ENCODE data around the gene SELPLG. TPM values are rescaled to one million over a fixed set of nuclear protein-coding genes. Genes with fewer than 3 reads are reported as not detected.

Gene SELPLG
- total and polyA plus RNA-seq, 2 of the 4 experiments (the other 2 are of a cell fraction), result 3.2 to 10.8 TPM

DNA sequence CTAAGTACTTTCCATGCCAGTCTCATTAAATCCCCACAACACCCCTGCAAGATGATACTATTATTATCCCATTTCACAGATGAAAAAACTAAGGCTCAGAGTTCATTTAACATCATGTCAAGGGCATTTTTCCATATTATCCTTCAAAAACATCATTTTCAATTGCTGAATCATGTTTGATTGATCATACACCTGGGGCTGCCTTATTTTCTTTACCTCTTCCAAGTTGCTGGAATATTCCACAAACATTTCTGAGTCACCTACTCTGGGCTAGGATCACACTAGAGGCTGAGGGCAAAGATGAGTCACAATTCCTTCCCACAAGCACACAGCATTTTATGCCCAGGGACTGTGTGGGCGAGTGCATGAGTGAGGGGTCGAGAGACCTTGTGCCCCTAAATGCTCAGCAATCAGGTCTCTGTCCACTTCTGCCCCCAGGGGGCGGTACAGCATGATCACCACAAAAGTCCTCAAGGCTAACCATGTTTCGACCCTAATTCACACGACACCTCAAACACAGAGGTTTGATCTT is 21.7 kb downstream of the SELPLG start:
- WGBS, 2 experiments (ENCODE audit: extremely low coverage in 2 of 2, insufficient read length in 1 of 2), result no CpG with 5 or more reads among the region's 5 CpGs
- DNase-seq, result peak; percentile 89
- peaks cover 0 to 5% of the 10 kb centered on the region in 2 experiments; a peak in 1 of 4 replicates for H3K79me1 ChIP-seq (ENCODE audit: low read depth in 1 of 2, low read length in 2 of 2)
- peak overlapping the region; percentile 65 for H3K23ac ChIP-seq (ENCODE audit: low read depth, low read length)
- H2BK5ac ChIP-seq (ENCODE audit: low read depth, low read length, poor library complexity, severe bottlenecking), result peak overlapping the region; percentile 36
- POLR2A ChIA-PET (ENCODE audit: unreplicated experiment), result no interaction called here
- peak overlapping the region; percentile 85 for H3K4ac ChIP-seq (ENCODE audit: low read depth, low read length)
- H3K9me1 ChIP-seq (ENCODE audit: insufficient read depth, low read length), result peaks cover 4% of the 10 kb centered on the region; the same call in 1 of the 2 replicates
- peak overlapping the region; percentile 71 for H2AFZ ChIP-seq (replicated peaks; ENCODE audit: low read length, poor library complexity)
- no peak overlapping the region for H3K4me3 ChIP-seq (ENCODE audit: insufficient read depth, low read depth, low read length)
- peak overlapping the region; percentile 93 for H2BK120ac ChIP-seq (ENCODE audit: low read depth, low read length)
- H3K18ac ChIP-seq (ENCODE audit: low read depth, low read length), result 0 out of 2 replicates have a peak overlapping the region, but pooled peaks have one; percentile 5
- no peak overlapping the region; the same call in 1 of the 2 replicates for H4K5ac ChIP-seq (ENCODE audit: low read depth, low read length)
- CTCF ChIA-PET, result no interaction called here
- H2AK5ac ChIP-seq (ENCODE audit: low read depth, low read length), result peak overlapping the region; percentile 14
- peak; percentile 55 for ATAC-seq (ENCODE audit: low read depth)
- H4K91ac ChIP-seq (ENCODE audit: insufficient read depth, low read depth, low read length), result no peak overlapping the region; the same call in 1 of the 2 replicates
- H3K9ac ChIP-seq (ENCODE audit: low read depth, low read length), result no peak overlapping the region
- no peak overlapping the region for H3K4me2 ChIP-seq (ENCODE audit: low read depth, low read length)
- no peak overlapping the region for H3K56ac ChIP-seq (ENCODE audit: extremely low read depth, insufficient read depth, low read length)
- H3K36me3 ChIP-seq (ENCODE audit: control insufficient read depth, insufficient read depth, low read length), result no peaks in the 10 kb centered on the region
- H3K27me3 ChIP-seq (ENCODE audit: control insufficient read depth, insufficient read depth, low read length), result no peaks in the 10 kb centered on the region
- H3K9me3 ChIP-seq (ENCODE audit: control insufficient read depth, insufficient read depth, low read length), result peaks cover 3% of the 10 kb centered on the region; the same call in 1 of the 2 replicates
- in situ Hi-C loops (cut with MboI; ENCODE audit: low sequenced_read_pairs), result no loop called here
- intact Hi-C loops (cut with micrococcal nuclease), result loop anchor here (2.0 kb wide), 1 partner anchor 339 kb away; no protein-coding TSS in a partner anchor
- no peak overlapping the region; the same call in 2 of the 3 replicates for H2BK15ac ChIP-seq (ENCODE audit: low read depth, low read length)
- no peaks in the 10 kb centered on the region for H4K20me1 ChIP-seq (ENCODE audit: insufficient read depth, low read length)
- peak overlapping the region; percentile 67 for H2AK9ac ChIP-seq (replicated peaks; ENCODE audit: low read depth, low read length, poor library complexity)
- H3K14ac ChIP-seq (replicated peaks; ENCODE audit: low read depth, low read length), result peak overlapping the region; percentile 82
- H3K4me1 ChIP-seq (ENCODE audit: control insufficient read depth, insufficient read depth, low read length), result peaks cover 16% of the 10 kb centered on the region
- H2BK20ac ChIP-seq (ENCODE audit: low read depth, low read length), result peak overlapping the region; percentile 38
- dilution Hi-C loops (cut with HindIII; ENCODE audit: low sequenced_read_pairs, unreplicated experiment), result no loop called here
- H4K8ac ChIP-seq (ENCODE audit: low read depth in 2 of 2, low read length in 2 of 2), result peak overlapping the region in 1 of 2 experiments; percentile 57; a peak in 2 of 4 replicates
- BruUV-seq (replicated peaks), result no TSS peak
- H3K27ac ChIP-seq (ENCODE audit: insufficient read depth, low read length), result no peak overlapping the region
- TF ChIP-seq RFX5 (IDR thresholded peaks at IDR 0.05; ENCODE audit: low read depth, low read length) (no peak), CHD1 (IDR thresholded peaks at IDR 0.05; ENCODE audit: low read depth, low read length) (no peak), MXI1 (IDR thresholded peaks at IDR 0.05; ENCODE audit: borderline replicate concordance, low read depth, low read length) (no peak), RCOR1 (IDR thresholded peaks at IDR 0.05; ENCODE audit: insufficient replicate concordance, low read length) (peak; percentile 58), CEBPB (IDR thresholded peaks at IDR 0.05; ENCODE audit: low read depth, low read length) (no peak), FOS (IDR thresholded peaks at IDR 0.05; ENCODE audit: low read depth, low read length) (peak; percentile 90), MAFK (IDR thresholded peaks at IDR 0.05; ENCODE audit: low read depth, low read length) (no peak), MAZ (IDR thresholded peaks at IDR 0.05; ENCODE audit: borderline replicate concordance, low read depth, low read length) (0 out of 2 replicates have a peak, but pooled peaks have one; percentile 28), POLR2A (IDR thresholded peaks at IDR 0.05; ENCODE audit: low read depth, low read length) (no peak), BHLHE40 (IDR thresholded peaks at IDR 0.05; ENCODE audit: low read depth, low read length) (peak; percentile 44; the same call in 1 of the 2 replicates), RAD21 (IDR thresholded peaks at IDR 0.05; ENCODE audit: low read length) (peak; percentile 39), NFE2L2 (IDR thresholded peaks at IDR 0.05; ENCODE audit: low read depth, low read length) (no peak), SMC3 (IDR thresholded peaks at IDR 0.05; ENCODE audit: low read depth, low read length) (peak; percentile 12; the same call in 1 of the 2 replicates)
- TF ChIP-seq, protein P1, sequence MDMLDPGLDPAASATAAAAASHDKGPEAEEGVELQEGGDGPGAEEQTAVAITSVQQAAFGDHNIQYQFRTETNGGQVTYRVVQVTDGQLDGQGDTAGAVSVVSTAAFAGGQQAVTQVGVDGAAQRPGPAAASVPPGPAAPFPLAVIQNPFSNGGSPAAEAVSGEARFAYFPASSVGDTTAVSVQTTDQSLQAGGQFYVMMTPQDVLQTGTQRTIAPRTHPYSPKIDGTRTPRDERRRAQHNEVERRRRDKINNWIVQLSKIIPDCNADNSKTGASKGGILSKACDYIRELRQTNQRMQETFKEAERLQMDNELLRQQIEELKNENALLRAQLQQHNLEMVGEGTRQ (IDR thresholded peaks at IDR 0.05; ENCODE audit: low read depth, low read length), result no peak
- TF ChIP-seq, protein P2, sequence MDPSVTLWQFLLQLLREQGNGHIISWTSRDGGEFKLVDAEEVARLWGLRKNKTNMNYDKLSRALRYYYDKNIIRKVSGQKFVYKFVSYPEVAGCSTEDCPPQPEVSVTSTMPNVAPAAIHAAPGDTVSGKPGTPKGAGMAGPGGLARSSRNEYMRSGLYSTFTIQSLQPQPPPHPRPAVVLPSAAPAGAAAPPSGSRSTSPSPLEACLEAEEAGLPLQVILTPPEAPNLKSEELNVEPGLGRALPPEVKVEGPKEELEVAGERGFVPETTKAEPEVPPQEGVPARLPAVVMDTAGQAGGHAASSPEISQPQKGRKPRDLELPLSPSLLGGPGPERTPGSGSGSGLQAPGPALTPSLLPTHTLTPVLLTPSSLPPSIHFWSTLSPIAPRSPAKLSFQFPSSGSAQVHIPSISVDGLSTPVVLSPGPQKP (IDR thresholded peaks at IDR 0.05; ENCODE audit: borderline replicate concordance, low read depth, low read length), result no peak

Data from IMR-90 (cell line).